ENCODE measurements around the gene MYO10.

DNA sequence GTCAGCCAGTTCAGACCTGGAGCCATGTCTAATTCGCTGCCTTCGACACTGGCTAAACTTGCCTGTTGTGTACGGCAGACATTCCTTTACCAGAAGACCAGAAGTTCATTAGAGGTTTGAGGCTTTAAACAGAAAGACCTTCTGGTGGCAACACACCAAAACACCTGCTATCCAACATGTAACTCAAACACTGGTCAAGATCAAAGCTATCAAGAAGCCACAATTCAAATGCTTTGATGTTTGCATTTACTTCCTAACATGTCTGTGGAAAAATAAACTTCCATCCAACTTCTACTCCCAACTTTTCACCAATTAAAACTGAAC is 228.3 kb downstream of the MYO10 start:
- TF ChIP-seq, protein P1, sequence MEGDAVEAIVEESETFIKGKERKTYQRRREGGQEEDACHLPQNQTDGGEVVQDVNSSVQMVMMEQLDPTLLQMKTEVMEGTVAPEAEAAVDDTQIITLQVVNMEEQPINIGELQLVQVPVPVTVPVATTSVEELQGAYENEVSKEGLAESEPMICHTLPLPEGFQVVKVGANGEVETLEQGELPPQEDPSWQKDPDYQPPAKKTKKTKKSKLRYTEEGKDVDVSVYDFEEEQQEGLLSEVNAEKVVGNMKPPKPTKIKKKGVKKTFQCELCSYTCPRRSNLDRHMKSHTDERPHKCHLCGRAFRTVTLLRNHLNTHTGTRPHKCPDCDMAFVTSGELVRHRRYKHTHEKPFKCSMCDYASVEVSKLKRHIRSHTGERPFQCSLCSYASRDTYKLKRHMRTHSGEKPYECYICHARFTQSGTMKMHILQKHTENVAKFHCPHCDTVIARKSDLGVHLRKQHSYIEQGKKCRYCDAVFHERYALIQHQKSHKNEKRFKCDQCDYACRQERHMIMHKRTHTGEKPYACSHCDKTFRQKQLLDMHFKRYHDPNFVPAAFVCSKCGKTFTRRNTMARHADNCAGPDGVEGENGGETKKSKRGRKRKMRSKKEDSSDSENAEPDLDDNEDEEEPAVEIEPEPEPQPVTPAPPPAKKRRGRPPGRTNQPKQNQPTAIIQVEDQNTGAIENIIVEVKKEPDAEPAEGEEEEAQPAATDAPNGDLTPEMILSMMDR (IDR thresholded peaks at IDR 0.05; ENCODE audit: insufficient read depth, low read depth, low read length): no peak
- TF ChIP-seq EZH2 (IDR thresholded peaks at IDR 0.05; ENCODE audit: insufficient read depth, low read length): no peak
